Measurements from ENCODE around the gene GNAT1. TPM values are rescaled to one million over a fixed set of nuclear protein-coding genes. Genes with fewer than 3 reads are reported as not detected.
"Not testable (repeated sequence)": the region's sequence is repeated elsewhere in the genome, so short reads cannot be mapped to it uniquely, and the experiment has no call there.

The GNAT1 gene
- total RNA-seq, 3 donors from 2014 or later, result not detected

DNA sequence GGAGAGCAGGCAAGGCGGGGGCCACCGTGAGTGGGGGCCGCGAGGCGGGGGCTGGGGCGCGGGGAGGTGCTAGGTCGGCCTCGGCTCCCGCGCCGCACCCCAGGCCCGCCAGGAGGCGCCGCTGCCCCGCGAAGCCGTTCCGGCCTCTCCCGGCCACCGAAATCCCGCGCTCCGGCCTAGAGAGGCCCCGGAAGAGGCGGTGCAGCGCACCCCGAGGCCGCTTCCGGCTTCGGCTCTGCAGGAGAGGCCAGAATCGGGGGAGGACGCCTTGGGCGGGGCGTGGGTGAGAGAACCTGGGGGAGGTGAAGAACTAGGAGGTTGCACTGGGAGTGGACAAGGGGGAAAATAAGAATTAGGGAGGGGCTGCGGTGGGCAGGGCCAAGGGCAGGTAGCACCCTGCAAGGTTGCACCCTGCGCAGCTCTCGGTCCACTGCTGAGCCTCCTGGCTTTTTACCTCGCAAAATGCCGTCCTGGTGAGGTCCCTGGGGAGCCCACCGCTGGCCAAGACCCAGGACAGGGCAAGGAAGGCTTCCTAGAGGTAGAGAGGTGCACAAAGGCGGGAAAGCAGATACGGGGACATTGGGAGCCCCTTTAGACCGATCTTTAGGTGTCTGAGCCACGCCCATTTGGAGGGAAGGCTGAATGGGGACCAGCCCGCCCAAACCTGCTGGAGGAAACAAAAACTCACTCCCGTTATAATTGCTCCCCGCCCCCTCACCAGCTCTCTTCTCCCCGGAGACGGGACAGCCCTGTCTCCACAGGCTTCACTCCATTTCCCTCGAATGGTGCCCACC is 36.2 kb downstream of the GNAT1 start:
- intact Hi-C loops (cut with DNase I; ENCODE audit: low total_unique reads), result loop anchor here (2.0 kb wide), 1 partner anchor 45 kb away; no protein-coding TSS in a partner anchor
- TF ChIP-seq POLR2AphosphoS5 (IDR thresholded peaks at IDR 0.05) (peak; percentile 60 to 66 (median 64)), POLR2A (IDR thresholded peaks at IDR 0.05) (no peak)
- TF ChIP-seq, protein P1, sequence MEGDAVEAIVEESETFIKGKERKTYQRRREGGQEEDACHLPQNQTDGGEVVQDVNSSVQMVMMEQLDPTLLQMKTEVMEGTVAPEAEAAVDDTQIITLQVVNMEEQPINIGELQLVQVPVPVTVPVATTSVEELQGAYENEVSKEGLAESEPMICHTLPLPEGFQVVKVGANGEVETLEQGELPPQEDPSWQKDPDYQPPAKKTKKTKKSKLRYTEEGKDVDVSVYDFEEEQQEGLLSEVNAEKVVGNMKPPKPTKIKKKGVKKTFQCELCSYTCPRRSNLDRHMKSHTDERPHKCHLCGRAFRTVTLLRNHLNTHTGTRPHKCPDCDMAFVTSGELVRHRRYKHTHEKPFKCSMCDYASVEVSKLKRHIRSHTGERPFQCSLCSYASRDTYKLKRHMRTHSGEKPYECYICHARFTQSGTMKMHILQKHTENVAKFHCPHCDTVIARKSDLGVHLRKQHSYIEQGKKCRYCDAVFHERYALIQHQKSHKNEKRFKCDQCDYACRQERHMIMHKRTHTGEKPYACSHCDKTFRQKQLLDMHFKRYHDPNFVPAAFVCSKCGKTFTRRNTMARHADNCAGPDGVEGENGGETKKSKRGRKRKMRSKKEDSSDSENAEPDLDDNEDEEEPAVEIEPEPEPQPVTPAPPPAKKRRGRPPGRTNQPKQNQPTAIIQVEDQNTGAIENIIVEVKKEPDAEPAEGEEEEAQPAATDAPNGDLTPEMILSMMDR (IDR thresholded peaks at IDR 0.05), result peak; percentile 54 to 78 (median 66)
- H3K27me3 ChIP-seq, result no peaks in the 10 kb centered on the region
- H3K36me3 ChIP-seq, result no peaks in the 10 kb centered on the region
- H3K4me3 ChIP-seq, result peak overlapping the region; percentile 59 to 71 (median 71)
- peak overlapping the region; percentile 71 to 77 for H3K27ac ChIP-seq
- H3K4me1 ChIP-seq, result peaks cover 0 to 3% of the 10 kb centered on the region in 2 donors
- peak; percentile 93 to 94 for DNase-seq (ENCODE audit: low spot score in 2 of 2)
- H3K9me3 ChIP-seq, result no peaks in the 10 kb centered on the region

DNA sequence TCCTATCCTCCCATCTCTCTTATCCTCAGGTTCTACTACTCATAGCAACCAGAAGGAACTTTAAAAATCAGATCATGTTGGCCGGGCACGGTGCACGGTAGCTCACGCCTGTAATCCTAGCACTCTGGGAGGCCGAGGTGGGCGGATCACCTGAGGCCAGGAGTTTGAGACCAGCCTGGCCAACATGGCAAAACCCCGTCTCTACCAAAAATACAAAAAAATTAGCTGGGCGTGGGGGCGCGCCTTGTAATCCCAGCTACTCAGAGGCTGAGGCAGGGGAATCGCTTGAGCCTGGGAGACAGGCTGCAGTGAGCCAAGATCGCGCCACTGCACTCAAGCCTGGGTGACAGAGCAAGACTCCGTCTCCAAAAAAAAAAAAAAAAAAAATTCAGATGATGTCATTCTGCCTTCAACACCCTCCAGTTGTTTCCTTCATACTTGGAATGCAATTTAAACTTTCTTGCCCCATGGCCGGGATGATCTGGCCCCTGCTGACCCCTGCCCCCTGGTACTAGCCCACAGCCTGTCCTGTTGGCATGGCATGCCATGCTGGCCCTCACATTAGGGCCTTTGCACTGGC is 36.9 kb downstream of the GNAT1 start:
- H3K27me3 ChIP-seq; H3K4me1 ChIP-seq; intact Hi-C loops (cut with DNase I; ENCODE audit: low total_unique reads); H3K36me3 ChIP-seq; DNase-seq (ENCODE audit: low spot score in 2 of 2); H3K9me3 ChIP-seq: not testable (repeated sequence)
- peak overlapping the region; percentile 71 to 77 for H3K27ac ChIP-seq
- H3K4me3 ChIP-seq, result peak overlapping the region; percentile 59 to 71 (median 71)

DNA sequence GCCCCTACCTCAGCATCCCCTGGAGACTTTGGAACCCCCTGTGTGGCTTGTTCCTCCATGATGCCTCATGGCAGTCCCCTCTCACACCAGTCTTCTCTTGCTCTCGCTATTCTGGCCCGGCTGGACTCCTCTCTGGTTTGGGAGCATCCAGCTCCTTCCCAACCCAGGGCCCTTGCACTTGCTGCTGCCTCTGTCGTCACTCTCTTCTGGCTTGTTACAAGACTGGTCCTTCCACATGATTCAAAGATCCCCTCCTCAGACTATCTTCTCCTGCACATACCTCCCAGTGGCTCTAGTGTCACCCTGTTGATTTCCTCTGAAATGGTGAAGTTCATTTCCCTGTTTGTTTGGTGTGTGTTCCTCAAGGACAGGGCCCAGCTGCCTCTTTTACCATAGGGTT is 38.1 kb downstream of the GNAT1 start:
- H3K27ac ChIP-seq, result peak overlapping the region in 1 of 2 donors; percentile 25
- no peak overlapping the region for H3K4me3 ChIP-seq
- DNase-seq (ENCODE audit: low spot score in 2 of 2), result no peak
- no peaks in the 10 kb centered on the region for H3K9me3 ChIP-seq
- H3K36me3 ChIP-seq, result no peaks in the 10 kb centered on the region
- H3K4me1 ChIP-seq, result peaks cover 0 to 3% of the 10 kb centered on the region in 2 donors
- intact Hi-C loops (cut with DNase I; ENCODE audit: low total_unique reads), result no loop called here
- TF ChIP-seq POLR2A (IDR thresholded peaks at IDR 0.05) (no peak), POLR2AphosphoS5 (IDR thresholded peaks at IDR 0.05) (no peak)
- TF ChIP-seq, protein P1 (IDR thresholded peaks at IDR 0.05), result no peak
- no peaks in the 10 kb centered on the region for H3K27me3 ChIP-seq

DNA sequence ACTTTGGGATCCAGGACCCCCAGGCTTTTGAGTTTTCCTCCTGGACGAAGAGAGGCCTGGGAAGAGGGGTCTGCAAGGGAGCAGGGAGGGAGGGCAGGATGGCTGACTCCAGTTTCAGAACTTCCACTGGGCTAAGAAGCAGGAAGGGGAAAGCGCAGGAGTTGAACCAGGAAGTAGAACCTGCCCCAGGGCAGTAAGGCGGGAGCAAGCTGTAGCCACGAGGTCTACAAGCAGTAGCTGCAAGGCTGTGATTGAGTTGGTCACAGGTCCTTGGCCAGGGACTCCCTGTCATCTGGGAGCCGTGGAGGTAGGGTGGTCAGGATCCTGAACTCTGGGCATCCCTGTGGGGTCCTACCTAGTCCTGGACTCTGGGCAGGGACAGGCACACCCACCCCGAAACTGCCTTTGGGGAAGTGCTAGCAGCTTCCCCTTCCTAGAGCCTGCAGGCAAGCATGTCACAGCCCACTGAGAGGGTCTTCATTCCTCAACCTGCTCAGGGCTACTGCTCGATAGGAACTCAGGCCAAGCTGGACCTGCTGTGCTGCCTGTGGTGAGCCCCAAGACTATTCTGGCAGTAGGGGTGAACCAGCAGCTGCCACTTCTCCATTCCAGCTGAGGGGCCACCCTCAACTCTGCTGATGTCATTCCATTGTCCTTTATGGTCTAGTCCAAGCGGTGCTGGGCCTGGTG is 38.8 kb downstream of the GNAT1 start:
- H3K9me3 ChIP-seq, result no peaks in the 10 kb centered on the region
- H3K36me3 ChIP-seq, result no peaks in the 10 kb centered on the region
- no peak overlapping the region for H3K4me3 ChIP-seq
- H3K27me3 ChIP-seq, result no peaks in the 10 kb centered on the region
- no peak for DNase-seq (ENCODE audit: low spot score in 2 of 2)
- H3K4me1 ChIP-seq, result peaks cover 0 to 3% of the 10 kb centered on the region in 2 donors
- intact Hi-C loops (cut with DNase I; ENCODE audit: low total_unique reads), result no loop called here
- TF ChIP-seq POLR2A (IDR thresholded peaks at IDR 0.05), result no peak
- H3K27ac ChIP-seq, result peak overlapping the region in 1 of 2 donors; percentile 25

DNA sequence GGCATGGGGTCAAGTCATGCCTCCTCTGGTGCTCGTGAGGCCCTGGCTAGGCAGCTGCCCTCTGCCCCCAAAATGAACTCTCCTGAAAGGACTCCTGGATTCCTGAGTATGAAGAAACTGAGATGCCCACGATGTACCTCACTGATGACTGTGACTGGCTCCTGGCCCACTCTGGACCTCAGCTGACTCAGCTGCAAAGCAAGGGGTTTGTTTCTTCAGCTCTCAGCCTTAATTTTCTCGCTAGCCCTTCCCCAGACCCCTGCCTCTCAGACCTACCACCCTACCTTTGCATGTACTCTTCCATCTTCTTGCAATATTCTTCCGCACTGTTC is 39.4 kb downstream of the GNAT1 start:
- no peak for DNase-seq (ENCODE audit: low spot score in 2 of 2)
- no peak overlapping the region for H3K27ac ChIP-seq
- H3K9me3 ChIP-seq, result no peaks in the 10 kb centered on the region
- intact Hi-C loops (cut with DNase I; ENCODE audit: low total_unique reads), result no loop called here
- H3K27me3 ChIP-seq, result no peaks in the 10 kb centered on the region
- TF ChIP-seq POLR2AphosphoS5 (IDR thresholded peaks at IDR 0.05), result no peak
- TF ChIP-seq, protein P1 (IDR thresholded peaks at IDR 0.05), result no peak
- TF ChIP-seq POLR2A (IDR thresholded peaks at IDR 0.05), result no peak
- H3K36me3 ChIP-seq, result no peaks in the 10 kb centered on the region
- H3K4me1 ChIP-seq, result peaks cover 0 to 3% of the 10 kb centered on the region in 2 donors
- H3K4me3 ChIP-seq, result no peak overlapping the region

DNA sequence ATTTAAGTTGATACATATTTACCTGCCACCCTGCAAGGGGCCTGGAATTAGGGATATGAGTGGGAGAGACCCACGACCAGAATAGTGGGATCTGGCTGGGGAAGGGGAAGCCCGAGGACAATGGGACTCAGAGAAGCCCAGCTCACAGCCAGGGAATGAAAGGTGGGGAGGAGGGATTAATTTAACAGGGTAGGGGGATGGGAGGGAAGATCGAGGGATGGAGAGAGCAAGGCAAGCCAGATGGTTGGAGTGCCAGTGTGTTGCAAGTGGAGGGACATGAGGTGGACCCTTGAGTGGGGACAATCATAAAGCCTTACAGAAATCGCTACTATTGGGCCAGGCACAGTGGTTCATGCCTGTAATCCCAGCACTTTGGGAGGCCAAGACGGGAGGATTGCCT is 40.2 kb downstream of the GNAT1 start:
- TF ChIP-seq, protein P1 (IDR thresholded peaks at IDR 0.05), result no peak
- TF ChIP-seq POLR2A (IDR thresholded peaks at IDR 0.05) (no peak), POLR2AphosphoS5 (IDR thresholded peaks at IDR 0.05) (no peak)
- H3K36me3 ChIP-seq, result no peaks in the 10 kb centered on the region
- no peak overlapping the region for H3K4me3 ChIP-seq
- H3K27me3 ChIP-seq, result no peaks in the 10 kb centered on the region
- no peaks in the 10 kb centered on the region for H3K9me3 ChIP-seq
- no peak overlapping the region for H3K27ac ChIP-seq
- no peak for DNase-seq (ENCODE audit: low spot score in 2 of 2)
- H3K4me1 ChIP-seq, result peaks cover 0 to 3% of the 10 kb centered on the region in 2 donors
- intact Hi-C loops (cut with DNase I; ENCODE audit: low total_unique reads), result no loop called here

Measured in breast epithelium (tissue), 4 donors.